ENCODE results near the gene STAT4.

STAT4 gene

DNA sequence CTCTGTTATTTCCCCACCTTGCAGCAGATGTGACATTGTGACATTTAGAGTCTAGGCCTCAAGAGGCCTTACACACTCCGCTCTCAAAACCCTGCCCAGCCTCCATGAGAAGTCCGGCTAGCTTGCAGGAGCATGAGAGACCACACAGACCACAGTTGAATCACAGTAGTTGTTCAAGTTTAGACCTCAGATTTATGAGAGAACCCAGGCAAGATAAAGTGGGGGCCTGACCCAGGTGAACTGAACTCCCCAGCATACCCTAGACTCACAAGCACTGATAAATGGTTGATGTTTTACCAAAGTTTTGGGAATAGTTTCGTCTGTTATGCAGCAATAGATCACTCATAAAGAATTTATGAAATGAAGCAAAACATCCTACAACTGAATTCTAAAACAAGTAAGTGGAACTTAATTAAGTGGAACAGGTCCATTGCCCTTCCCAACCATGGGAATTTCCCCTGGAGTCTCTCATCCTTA lies 132.1 kb downstream of the STAT4 start:
- Histone ChIP-seq H3K9ac (ENCODE audit: low read depth, low read length) (no peak overlapping the region), H3K4me1 (ENCODE audit: control insufficient read depth, insufficient read depth, low read length) (peaks cover 15% of the 10 kb centered on the region)

DNA sequence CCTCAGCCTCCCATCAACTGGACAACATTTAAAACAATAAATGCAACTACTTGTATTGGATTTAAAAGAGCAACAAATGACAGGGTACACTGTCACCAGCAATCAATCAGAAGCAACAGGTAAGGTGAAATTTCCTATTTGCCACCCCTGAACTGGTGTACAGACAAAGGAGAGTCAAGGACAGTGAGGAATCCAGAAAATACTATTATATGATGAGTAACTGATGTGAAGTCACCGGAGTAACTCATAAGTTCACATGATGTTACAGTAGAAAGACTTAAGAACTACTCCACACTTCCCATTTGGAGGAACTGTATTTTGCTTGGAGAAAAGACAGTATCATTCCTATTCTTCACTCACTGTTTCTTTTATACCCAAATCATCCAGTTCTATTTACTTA lies 132.7 kb downstream of the STAT4 start:
- Histone ChIP-seq H3K36me3 (ENCODE audit: insufficient read depth, low read length) (no peaks in the 10 kb centered on the region), H3K9me3 (replicated peaks; ENCODE audit: low read length) (no peaks in the 10 kb centered on the region), H3K4me1 (ENCODE audit: control insufficient read depth, insufficient read depth, low read length) (peaks cover 15% of the 10 kb centered on the region), H3K4me2 (ENCODE audit: low read length) (no peak overlapping the region), H3K9ac (ENCODE audit: low read depth, low read length) (no peak overlapping the region), H3K27me3 (ENCODE audit: control insufficient read depth, insufficient read depth, low read length) (no peaks in the 10 kb centered on the region), H3K4me3 (ENCODE audit: low read length) (no peak overlapping the region)

More for the DNA sequence above, 132.1 kb downstream of the STAT4 start:
- Histone ChIP-seq H3K4me3 (ENCODE audit: low read length) (no peak overlapping the region), H3K4me2 (ENCODE audit: low read length) (no peak overlapping the region), H3K9me3 (replicated peaks; ENCODE audit: low read length) (no peaks in the 10 kb centered on the region), H3K36me3 (ENCODE audit: insufficient read depth, low read length) (no peaks in the 10 kb centered on the region), H3K27me3 (ENCODE audit: control insufficient read depth, insufficient read depth, low read length) (no peaks in the 10 kb centered on the region)

DNA sequence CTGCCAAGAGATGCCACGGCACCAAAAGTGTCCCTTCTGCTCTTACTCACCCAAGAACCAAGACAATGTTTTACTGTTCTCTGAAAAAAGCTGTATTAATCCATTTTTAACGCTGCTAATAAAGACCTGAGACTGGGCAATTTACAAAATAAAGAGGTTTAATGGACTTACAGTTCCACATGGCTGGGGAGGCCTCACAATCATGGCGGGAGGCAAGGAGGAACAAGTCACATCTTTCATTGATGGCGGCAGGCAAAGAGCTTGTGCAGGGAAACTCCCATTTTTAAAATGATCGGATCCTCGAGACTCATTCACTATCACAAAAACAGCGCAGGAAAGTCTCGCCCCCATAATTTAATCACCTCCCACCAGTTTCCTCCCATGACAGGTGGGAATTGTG lies 135.0 kb downstream of the STAT4 start:
- H3K4me2 ChIP-seq (ENCODE audit: low read length), result no peak overlapping the region
- H3K36me3 ChIP-seq (ENCODE audit: insufficient read depth, low read length), result peaks cover 7% of the 10 kb centered on the region
- H3K9me3 ChIP-seq (replicated peaks; ENCODE audit: low read length), result no peaks in the 10 kb centered on the region
- peaks cover 18% of the 10 kb centered on the region for H3K4me1 ChIP-seq (ENCODE audit: control insufficient read depth, insufficient read depth, low read length)
- H3K4me3 ChIP-seq (ENCODE audit: low read length), result no peak overlapping the region
- H3K9ac ChIP-seq (ENCODE audit: low read depth, low read length), result no peak overlapping the region
- H3K27me3 ChIP-seq (ENCODE audit: control insufficient read depth, insufficient read depth, low read length), result no peaks in the 10 kb centered on the region

DNA sequence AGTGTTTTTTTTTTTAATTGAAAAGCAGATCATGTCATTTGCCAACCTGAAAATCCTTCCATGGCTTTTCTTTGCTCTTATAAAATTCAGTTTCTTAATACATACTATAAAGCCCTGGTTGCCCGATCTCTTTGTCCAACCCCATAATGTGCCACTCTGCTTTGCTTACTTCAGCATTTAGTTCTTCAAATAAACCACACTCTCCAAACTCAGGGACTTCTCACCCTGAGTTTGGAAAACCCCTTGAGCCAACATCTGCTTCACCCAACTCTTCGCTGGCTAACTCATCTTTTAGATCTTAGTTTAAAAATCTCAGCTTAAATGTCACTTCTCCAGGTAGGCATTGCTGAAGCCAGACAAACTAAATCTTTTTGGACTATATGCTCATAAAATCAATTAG lies 135.6 kb downstream of the STAT4 start:
- H3K4me3 ChIP-seq (ENCODE audit: low read length), result no peak overlapping the region
- peaks cover 8% of the 10 kb centered on the region for H3K36me3 ChIP-seq (ENCODE audit: insufficient read depth, low read length)
- H3K4me1 ChIP-seq (ENCODE audit: control insufficient read depth, insufficient read depth, low read length), result peaks cover 21% of the 10 kb centered on the region

DNA sequence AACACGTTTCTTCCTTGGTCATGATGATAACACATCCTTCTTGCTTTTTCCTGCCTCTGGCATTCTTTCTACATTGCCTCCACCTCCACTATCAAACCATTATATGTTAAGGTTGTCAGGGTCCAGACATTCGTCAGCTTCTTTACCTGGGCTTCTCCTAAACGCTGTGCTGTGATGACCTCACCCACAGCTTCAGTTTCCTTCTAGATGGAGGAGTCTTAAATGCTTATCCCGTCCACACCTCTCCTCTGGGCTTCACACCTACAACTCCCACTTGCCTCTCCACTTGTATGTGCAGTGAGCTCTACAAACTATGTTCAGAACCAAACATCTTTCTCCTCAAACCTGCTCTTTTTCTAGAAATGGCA lies 136.2 kb downstream of the STAT4 start:
- H3K27me3 ChIP-seq (ENCODE audit: control insufficient read depth, insufficient read depth, low read length), result no peaks in the 10 kb centered on the region
- peak overlapping the region; percentile 79 for H3K9ac ChIP-seq (ENCODE audit: low read depth, low read length)
- no peaks in the 10 kb centered on the region for H3K9me3 ChIP-seq (replicated peaks; ENCODE audit: low read length)
- peak overlapping the region; percentile 80 for H3K4me3 ChIP-seq (ENCODE audit: low read length)
- H3K4me2 ChIP-seq (ENCODE audit: low read length), result peak overlapping the region; percentile 97
- peaks cover 27% of the 10 kb centered on the region for H3K4me1 ChIP-seq (ENCODE audit: control insufficient read depth, insufficient read depth, low read length)
- peaks cover 14% of the 10 kb centered on the region for H3K36me3 ChIP-seq (ENCODE audit: insufficient read depth, low read length)

More for the DNA sequence above, 135.6 kb downstream of the STAT4 start:
- H3K4me2 ChIP-seq (ENCODE audit: low read length), result no peak overlapping the region
- no peaks in the 10 kb centered on the region for H3K27me3 ChIP-seq (ENCODE audit: control insufficient read depth, insufficient read depth, low read length)
- H3K9ac ChIP-seq (ENCODE audit: low read depth, low read length), result no peak overlapping the region
- no peaks in the 10 kb centered on the region for H3K9me3 ChIP-seq (replicated peaks; ENCODE audit: low read length)

DNA sequence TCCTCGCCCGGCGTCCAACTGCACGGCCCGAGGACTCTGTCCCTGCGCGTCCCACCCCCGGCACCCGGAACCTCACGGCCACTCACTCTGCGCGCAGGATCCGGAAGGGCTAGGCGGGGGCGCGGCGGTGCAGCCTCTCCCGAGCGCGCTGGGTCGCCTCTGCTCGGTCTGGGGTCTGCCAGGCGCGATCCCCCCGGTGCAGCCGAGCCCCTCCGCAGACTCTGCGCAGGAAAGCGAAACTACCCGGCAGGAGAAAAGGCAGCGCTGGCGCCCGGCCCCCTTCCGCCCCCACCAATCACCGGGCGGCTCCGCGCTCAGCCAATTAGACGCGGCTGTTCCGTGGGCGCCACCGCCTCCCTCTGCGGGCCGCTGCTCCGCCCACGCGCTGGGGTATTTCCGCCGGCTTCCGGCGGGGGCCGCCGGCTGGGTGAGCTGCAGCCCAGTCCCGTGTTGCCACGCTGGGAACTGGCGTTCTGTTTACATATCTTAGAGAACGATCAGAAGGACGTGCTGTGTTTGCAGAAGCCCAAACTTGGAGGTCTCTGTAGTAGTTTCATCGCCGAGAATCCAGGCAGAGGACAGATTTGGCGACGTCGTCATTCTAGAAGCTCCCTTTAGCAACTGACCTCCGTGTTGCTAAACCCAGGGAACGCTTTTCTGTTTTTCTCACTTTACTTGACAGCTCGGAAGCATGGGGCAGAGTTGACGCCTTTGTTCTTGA lies 136.7 kb downstream of the STAT4 start, which contains the start of gene STAT1:
STAT1 (minus strand) TSS at position 240 of the 721 bp plus-strand sequence. CDS start 4,168 bp downstream, outside the sequence.
- H3K27me3 ChIP-seq (ENCODE audit: control insufficient read depth, insufficient read depth, low read length), result no peaks in the 10 kb centered on the region
- peaks cover 27% of the 10 kb centered on the region for H3K4me1 ChIP-seq (ENCODE audit: control insufficient read depth, insufficient read depth, low read length)
- peak within 1 kb of the TSS; percentile 80 for H3K4me3 ChIP-seq (ENCODE audit: low read length)
- peak within 1 kb of the TSS; percentile 97 for H3K4me2 ChIP-seq (ENCODE audit: low read length)
- peak within 1 kb of the TSS; percentile 79 for H3K9ac ChIP-seq (ENCODE audit: low read depth, low read length)
- H3K36me3 ChIP-seq (ENCODE audit: insufficient read depth, low read length), result peaks cover 15% of the 10 kb centered on the region
- H3K9me3 ChIP-seq (replicated peaks; ENCODE audit: low read length), result no peaks in the 10 kb centered on the region

DNA sequence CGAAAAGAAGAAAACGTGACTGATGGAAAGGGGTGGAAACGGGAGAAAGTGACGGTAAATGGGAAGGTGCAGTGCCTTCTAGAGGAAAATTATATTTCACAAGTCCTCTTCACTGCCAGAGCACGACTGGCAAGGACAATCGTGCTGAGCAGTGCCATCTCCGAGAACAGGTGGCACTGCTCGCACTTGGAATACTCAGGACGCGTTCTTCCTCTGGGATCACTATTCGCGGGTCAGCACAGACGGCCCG lies 137.2 kb downstream of the STAT4 start:
- Histone ChIP-seq H3K4me1 (ENCODE audit: control insufficient read depth, insufficient read depth, low read length) (peaks cover 27% of the 10 kb centered on the region), H3K36me3 (ENCODE audit: insufficient read depth, low read length) (peaks cover 20% of the 10 kb centered on the region), H3K4me2 (ENCODE audit: low read length) (peak overlapping the region; percentile 86), H3K9ac (ENCODE audit: low read depth, low read length) (peak overlapping the region; percentile 79), H3K27me3 (ENCODE audit: control insufficient read depth, insufficient read depth, low read length) (no peaks in the 10 kb centered on the region), H3K9me3 (replicated peaks; ENCODE audit: low read length) (no peaks in the 10 kb centered on the region), H3K4me3 (ENCODE audit: low read length) (peak overlapping the region; percentile 80)

DNA sequence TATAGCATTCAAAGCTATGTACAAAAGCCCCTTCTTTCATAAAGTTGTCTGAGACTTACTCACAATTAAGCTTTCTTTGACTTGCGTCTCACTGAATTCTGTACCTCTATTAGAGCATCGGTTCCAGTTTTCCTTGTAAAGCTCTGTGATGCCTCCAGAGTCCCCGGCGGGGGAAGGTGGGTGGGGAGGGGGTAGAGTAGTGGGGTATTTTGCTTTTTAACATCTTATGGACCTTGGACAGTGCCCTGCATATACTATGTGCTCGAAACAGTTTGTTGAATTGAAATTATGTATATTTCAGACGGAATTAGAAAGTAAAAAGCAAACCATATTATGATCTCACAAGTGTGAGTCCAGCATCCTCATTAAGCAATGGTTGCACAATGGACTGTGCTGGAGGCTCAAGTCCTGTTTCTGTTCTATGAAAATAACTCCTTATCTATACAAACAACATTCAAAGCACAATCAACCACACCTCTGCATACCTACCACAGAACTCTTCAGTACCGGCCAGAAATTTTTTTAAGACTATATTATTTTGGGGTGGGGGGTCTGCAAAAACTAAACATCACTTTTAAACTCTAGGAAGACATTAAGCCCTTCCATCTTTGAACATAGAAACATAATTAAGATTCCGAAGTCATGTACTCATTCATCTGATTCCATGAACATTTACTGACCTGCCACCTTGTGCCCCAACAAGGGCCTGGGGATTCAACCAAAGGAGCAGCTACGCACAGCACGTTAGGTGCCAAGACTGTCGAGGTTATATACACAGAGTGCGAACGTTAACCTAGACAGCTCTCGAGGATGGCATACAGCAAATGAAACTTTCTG lies 137.7 kb downstream of the STAT4 start:
- Histone ChIP-seq H3K4me1 (ENCODE audit: control insufficient read depth, insufficient read depth, low read length) (peaks cover 27% of the 10 kb centered on the region), H3K9me3 (replicated peaks; ENCODE audit: low read length) (no peaks in the 10 kb centered on the region), H3K27me3 (ENCODE audit: control insufficient read depth, insufficient read depth, low read length) (no peaks in the 10 kb centered on the region), H3K9ac (ENCODE audit: low read depth, low read length) (peak overlapping the region; percentile 79), H3K4me3 (ENCODE audit: low read length) (peak overlapping the region; percentile 80), H3K4me2 (ENCODE audit: low read length) (peak overlapping the region; percentile 86), H3K36me3 (ENCODE audit: insufficient read depth, low read length) (peaks cover 26% of the 10 kb centered on the region)

DNA sequence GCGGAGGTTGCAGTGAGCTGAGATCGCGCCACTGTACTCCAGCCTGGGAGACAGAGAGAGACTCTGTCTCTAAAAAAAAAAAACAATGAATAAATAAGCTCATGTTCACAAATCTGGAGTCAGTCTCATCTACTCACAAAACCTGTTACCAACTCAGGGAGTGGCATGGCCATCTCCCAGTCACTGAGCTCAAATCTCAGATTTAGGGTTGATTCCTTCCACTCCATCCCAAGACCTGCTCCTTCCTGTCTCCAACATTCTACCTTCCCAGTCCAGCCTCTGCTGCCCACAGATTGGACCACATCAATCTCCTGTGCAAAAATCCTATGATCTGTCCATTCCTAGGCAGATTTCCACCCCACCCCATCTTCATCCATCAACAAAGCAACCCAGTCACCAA lies 138.4 kb downstream of the STAT4 start:
- Histone ChIP-seq H3K4me3 (ENCODE audit: low read length) (peak overlapping the region; percentile 80), H3K4me1 (ENCODE audit: control insufficient read depth, insufficient read depth, low read length) (peaks cover 27% of the 10 kb centered on the region), H3K27me3 (ENCODE audit: control insufficient read depth, insufficient read depth, low read length) (no peaks in the 10 kb centered on the region), H3K9ac (ENCODE audit: low read depth, low read length) (no peak overlapping the region), H3K36me3 (ENCODE audit: insufficient read depth, low read length) (peaks cover 33% of the 10 kb centered on the region), H3K4me2 (ENCODE audit: low read length) (peak overlapping the region; percentile 86), H3K9me3 (replicated peaks; ENCODE audit: low read length) (no peaks in the 10 kb centered on the region)

DNA sequence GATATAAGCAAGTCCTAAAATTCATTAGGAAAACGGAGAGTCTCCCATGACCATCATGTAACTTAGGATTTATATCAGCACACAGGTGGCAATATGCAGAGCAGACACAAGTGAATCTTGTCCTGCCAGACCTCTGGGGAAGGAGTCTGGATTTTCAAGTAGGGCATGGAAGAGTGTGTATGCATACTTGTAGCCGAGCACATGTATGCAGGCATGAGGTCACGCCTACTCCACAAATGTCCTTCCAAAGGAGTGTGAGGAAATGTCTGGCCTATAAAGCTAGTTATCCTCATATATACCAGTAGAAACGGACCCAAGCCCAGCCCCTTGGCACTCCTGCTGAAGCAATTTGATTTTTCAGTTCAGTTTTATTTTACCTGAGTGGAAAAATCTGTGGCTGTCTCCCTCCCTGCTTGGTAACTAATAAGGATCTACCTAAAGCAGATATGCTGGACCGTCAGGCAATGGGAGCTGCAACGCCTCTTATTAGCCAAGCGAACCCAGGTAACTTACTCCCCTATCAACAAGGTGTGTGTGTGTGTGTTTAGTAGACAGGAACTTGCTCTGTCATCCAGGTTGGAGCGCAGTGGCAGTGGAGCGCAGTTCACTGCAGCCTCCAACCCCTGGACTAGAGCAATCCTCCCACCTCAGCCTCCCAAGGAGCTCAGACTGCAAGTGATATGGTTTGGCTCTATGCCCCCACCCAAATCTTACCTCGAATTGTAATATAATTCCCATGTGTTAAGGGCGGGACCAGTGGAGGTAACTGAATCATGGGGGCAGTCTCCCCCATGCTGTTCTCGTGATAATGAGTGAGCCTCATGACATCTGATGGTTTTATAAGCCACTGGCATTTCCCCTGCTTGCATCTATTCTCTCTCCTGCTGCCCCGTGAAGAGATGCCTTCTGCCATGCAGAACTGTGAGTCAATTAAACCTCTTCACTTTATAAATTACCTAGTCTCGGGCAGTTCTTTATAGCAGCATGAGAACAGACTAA lies 139.6 kb downstream of the STAT4 start:
- Histone ChIP-seq H3K4me1 (ENCODE audit: control insufficient read depth, insufficient read depth, low read length) (peaks cover 27% of the 10 kb centered on the region), H3K4me2 (ENCODE audit: low read length) (no peak overlapping the region), H3K9ac (ENCODE audit: low read depth, low read length) (no peak overlapping the region), H3K27me3 (ENCODE audit: control insufficient read depth, insufficient read depth, low read length) (no peaks in the 10 kb centered on the region), H3K36me3 (ENCODE audit: insufficient read depth, low read length) (peaks cover 44% of the 10 kb centered on the region), H3K4me3 (ENCODE audit: low read length) (no peak overlapping the region), H3K9me3 (replicated peaks; ENCODE audit: low read length) (no peaks in the 10 kb centered on the region)
